Mononuclear cell (primary cell): ENCODE data around the gene ZBTB5. TPM values are rescaled to one million over a fixed set of nuclear protein-coding genes. Genes with fewer than 3 reads are reported as not detected.
"Not testable (repeated sequence)": the region's sequence is repeated elsewhere in the genome, so short reads cannot be mapped to it uniquely, and the experiment has no call there.

Experiments used
- H3K27me3 ChIP-seq: 2 replicates; pipeline ENCODE4 v1.6.0; 2011; ENCODE audit warnings: low read length, control low read depth; ENCODE audit not compliant: insufficient read depth
- H3K4me1 ChIP-seq: 2 replicates; pipeline ENCODE4 v1.5.1; 2011; ENCODE audit warnings: mild to moderate bottlenecking, low read length, control low read depth; ENCODE audit not compliant: insufficient read depth
- H3K4me3 ChIP-seq: 2 replicates; pipeline ENCODE4 v1.5.1; 2011; ENCODE audit warnings: mild to moderate bottlenecking, low read length, moderate library complexity
- H3K9me3 ChIP-seq: 2 replicates; pipeline ENCODE4 v1.5.1; 2011; ENCODE audit warnings: low read depth, mild to moderate bottlenecking, control low read depth, low read length
- total RNA-seq: library from RNA; depleted of rRNA; stranded (reverse); fragments of >200 nt; gene quantifications from one replicate; pipeline ENCODE4 v1.2.3, GENCODE V29; 2012

Gene ZBTB5
- total RNA-seq, 1 donor: 37.8 TPM

DNA sequence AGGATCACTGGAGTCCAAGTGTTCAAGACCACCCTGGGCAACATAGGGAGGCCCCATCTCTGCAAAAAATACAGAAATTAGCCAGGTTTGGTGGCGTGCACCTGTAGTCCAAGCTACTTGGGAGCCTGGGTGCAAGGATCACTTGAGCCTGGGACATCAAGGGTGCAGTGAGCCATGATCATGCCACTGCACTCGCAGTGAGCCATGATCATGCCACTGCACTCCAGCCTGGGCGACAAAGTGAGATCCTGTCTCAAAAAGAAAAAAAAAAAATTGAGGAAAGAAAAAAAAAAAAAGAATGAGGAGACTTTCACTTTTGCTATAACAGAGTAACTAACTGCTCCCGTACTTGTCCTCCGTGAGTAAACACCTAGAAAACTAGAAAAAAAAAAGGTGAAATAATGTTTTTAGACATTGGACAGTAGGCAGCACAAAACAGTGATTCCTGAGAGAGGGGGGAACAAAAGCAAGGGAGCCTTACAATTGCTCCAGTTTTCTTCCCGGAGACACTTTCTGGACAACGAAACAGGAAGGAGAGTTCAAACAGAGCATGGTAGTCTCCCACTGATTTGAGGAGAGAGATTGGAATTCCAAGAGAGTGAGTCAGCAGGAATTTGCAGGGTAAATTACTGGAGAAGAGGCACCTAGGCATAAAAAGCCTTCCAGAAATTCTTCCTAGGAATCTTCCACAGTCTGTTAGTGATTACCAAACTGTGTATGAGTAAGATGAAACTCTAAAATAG, 6.9 kb upstream of the ZBTB5 start:
- no peaks in the 10 kb centered on the region for H3K27me3 ChIP-seq
- H3K9me3 ChIP-seq: peaks cover 11% of the 10 kb centered on the region
- peaks cover 4% of the 10 kb centered on the region for H3K4me1 ChIP-seq
- H3K4me3 ChIP-seq: peak overlapping the region; percentile 26

DNA sequence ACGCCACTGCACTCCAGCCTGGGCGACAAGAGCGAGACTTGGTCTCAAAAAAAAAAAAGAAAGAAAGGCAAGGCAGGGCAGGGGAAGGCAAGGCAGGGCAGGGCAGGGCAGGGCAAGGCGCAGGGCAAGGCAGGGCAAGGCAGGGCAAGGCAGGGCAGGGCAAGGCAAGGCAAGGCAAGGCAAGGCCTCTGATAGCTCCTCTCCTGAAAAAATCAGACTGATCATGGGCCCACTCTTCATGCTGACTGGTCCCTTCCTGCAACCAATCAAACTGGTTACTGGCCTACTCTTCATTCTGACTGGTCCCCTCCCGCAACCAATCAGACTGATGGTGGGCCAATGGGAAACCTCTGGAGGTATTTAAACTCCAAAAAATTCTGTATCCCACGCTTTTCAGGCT, 3.4 kb upstream of the ZBTB5 start:
- H3K4me3 ChIP-seq: no peak overlapping the region
- H3K27me3 ChIP-seq: no peaks in the 10 kb centered on the region
- peaks cover 24% of the 10 kb centered on the region for H3K4me1 ChIP-seq
- no peaks in the 10 kb centered on the region for H3K9me3 ChIP-seq

DNA sequence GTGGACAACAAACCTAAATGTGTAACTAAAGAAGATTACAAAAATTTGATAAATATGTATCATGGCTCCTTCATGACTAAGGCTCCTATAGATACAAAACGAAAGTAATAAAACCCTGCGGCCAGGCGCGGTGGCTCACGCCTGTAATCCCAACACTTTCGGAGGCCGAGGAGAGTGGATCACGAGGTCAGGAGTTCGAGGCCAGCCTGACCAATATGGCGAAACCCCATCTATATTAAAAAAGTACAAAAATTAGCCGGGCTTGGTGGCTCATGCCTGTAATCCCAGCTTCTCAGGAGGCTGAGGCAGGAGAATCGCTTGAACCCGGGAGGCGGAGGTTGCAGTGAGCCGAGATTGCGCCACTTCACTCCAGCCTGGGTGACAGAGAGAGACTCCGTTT, 2.3 kb upstream of the ZBTB5 start:
- H3K9me3 ChIP-seq: not testable (repeated sequence)

DNA sequence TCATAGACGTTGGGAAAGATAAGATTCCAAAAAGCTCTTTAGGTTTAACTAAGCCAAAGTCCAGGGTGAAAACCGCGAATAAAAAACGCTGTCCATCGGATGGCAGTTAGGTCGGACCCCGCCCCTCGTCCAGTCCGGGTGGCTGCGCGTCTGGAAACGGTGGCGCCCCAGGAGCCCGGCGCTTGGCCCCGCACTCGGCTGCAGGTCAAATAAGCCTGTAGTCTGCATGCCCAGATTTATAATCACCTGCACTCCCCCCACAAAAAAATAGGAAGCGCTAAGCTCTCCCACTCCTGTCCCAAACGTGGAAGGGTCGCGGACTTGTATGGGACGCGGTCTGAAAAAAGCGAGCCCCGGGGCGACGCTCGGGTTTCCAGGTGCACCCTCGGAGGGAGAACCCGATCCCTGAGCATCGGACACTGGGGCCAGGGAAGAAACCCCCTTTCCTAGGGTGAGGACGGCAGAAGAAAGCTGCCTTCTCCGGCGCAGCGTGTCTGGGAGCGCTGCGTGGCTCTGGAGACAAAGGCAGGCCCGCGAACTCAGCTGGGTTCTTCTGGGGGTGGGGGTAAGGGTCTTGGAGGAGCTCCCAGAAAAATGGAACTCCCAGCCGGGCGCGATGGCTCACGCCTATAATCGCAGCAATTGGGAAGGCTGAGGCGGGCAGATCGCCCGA, 923 bp upstream of the ZBTB5 start:
- Histone ChIP-seq H3K27me3 (no peaks in the 10 kb centered on the region), H3K9me3 (no peaks in the 10 kb centered on the region), H3K4me1 (peaks cover 25% of the 10 kb centered on the region), H3K4me3 (peak overlapping the region; percentile 89)

More for the DNA sequence above, 2.3 kb upstream of the ZBTB5 start:
- H3K4me1 ChIP-seq: peaks cover 28% of the 10 kb centered on the region
- not testable (repeated sequence) for H3K27me3 ChIP-seq, H3K4me3 ChIP-seq

DNA sequence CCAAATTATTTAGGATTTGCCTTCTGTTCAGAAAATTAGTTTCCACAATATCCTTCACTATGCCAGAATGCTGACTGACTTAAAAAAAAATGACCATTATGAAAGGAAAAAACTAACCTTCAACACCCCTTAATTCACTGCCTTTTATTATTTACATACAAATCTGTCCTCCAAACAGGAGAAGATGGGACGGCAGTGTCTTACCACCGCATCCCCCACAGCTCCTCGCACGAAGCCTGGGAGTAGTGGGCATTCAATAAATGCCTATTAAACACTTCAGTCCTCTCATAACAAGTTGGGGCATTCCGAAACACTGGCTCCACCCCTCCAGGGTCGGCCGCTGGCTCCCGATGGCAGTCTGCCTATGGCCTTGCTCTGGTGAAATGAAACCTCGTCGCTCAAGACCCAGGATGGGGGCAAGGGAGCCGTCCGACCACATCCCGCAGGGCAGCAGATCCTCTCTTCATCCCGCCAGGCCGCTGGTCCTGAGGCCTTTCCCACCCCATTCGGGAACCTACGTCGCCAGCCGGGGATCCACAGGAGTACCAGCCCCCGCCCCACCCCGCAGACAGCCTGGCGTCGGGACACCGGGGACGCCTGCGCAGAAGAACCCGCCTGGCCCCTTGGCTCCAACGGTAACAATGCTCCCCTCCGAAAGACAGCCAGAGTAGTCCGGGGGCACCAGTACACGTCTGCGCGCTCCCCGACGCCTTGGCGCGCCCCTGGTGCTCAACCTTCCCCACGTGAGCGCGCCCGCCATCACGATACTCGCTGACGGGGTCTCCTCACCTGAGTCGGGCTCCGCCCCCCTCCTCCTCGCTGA, 613 bp downstream of the ZBTB5 start:
- H3K4me1 ChIP-seq: peaks cover 25% of the 10 kb centered on the region
- no peaks in the 10 kb centered on the region for H3K27me3 ChIP-seq
- peak overlapping the region; percentile 89 for H3K4me3 ChIP-seq
- H3K9me3 ChIP-seq: no peaks in the 10 kb centered on the region

DNA sequence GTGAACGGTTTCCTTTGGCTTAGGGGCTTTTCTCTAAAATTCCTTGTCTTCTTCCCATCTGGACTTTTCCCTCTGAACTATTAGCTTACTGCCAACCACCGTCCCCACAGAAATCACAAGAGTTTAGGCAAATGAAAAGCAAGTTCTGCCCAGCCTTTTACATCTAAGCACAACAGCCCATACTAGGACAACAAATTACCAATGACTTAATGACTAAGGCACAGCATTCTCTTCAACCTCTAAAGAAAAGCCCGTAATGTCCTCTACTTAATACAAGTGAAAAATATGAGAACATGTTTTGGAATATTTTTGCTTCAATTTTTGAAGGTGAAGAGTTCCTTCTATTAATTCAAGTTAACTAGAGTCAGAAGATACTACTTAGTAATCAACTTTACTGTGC, 1.2 kb downstream of the ZBTB5 start:
- H3K4me3 ChIP-seq: peak overlapping the region; percentile 89
- H3K4me1 ChIP-seq: peaks cover 25% of the 10 kb centered on the region
- no peaks in the 10 kb centered on the region for H3K9me3 ChIP-seq
- no peaks in the 10 kb centered on the region for H3K27me3 ChIP-seq

DNA sequence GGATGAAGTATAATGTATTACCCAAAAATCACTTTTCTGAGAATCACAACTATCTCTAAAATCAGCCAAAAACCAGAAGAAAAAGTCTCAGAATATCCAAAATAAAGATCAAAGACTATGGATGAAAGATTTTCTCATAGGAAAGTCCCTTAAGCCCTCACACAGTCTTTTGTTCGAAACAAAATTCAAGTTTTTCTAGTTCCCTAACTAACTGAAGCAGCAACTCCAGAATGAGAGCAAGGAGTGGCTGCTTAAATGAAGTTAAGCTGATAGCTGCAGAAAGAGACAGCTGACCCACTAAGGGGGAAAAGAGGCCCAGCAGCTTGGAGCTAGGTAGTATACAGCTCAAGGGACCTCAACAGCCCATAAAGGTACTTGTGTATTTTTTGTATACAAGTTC, 8.4 kb downstream of the ZBTB5 start:
- no peaks in the 10 kb centered on the region for H3K27me3 ChIP-seq
- H3K9me3 ChIP-seq: no peaks in the 10 kb centered on the region
- H3K4me3 ChIP-seq: no peak overlapping the region
- peaks cover 7% of the 10 kb centered on the region for H3K4me1 ChIP-seq

DNA sequence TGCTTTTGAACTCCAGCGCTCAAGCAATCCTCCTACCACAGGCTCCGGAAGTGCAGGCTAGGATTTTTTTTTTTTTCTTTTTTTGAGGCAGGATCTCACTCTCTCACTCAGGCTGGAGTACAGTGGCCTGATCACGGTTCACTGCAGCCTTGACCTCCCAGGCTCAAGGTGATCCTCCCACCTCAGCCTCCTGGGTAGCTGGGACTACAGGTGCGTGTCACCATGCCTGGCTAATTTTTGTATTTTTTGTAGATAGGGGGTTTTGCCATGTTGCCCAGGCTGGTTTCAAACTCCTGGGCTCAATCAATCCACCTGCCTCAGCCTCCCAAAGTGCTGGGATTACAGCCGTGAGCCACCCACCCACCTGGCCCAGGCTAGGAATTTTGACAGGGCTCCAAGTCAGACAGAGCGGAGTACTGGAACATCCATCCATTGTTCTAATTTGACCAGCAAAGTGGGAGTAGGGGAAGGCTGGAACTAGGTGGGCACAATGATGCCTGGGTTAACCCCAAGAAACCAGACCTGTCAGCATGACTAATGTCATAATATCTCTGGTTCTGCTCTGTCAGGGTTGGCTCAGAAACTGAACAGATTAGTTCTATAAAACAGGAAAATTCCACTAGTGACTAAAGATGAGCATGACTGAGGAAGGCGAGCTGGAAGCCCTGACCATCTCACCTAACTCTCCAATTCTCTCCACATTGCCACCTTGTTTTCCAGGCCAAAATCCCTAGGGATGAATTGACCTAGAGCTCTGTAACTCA, 9.2 kb downstream of the ZBTB5 start:
- Histone ChIP-seq H3K4me3 (no peak overlapping the region), H3K27me3 (no peaks in the 10 kb centered on the region), H3K4me1 (peaks cover 7% of the 10 kb centered on the region), H3K9me3 (no peaks in the 10 kb centered on the region)

DNA sequence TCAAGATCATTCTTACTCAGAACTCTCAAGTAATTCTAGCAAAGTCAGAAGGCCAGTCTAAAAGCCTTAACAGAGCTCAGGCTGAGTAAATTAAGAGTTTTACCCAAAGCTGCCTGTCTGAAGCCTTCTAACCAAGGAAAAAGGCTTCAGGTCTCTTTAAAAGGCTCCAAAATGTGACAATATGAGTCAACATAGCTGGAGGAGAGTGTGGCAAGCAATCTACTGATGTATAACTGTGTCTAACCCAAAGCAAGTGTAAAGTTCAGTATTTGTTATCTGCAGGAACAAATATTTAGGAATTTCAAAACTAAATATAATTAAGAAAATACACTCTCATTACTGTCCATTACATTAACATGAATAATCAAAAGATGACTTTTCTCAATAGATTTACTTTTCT, 11.0 kb downstream of the ZBTB5 start:
- Histone ChIP-seq H3K9me3 (no peaks in the 10 kb centered on the region), H3K4me1 (peaks cover 7% of the 10 kb centered on the region), H3K4me3 (no peak overlapping the region), H3K27me3 (no peaks in the 10 kb centered on the region)

DNA sequence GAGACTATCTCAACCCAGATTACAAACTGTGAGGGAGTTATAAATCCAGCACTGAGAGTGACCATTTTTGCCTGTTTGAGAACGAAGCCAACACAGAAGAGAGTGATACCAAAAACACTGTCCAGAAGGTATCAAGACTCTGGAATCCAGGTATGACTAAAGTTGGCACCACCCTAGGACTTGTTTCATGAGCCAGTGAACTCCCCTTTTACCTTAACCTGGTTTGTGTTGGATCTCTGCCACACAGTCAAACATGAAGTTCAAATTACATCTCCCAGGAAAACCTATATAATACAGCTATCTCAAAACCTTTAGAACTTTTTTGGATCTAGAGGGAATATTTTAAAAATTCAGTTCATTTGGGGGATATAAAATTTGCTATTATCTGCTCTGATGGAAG, 11.4 kb downstream of the ZBTB5 start:
- no peak overlapping the region for H3K4me3 ChIP-seq
- H3K9me3 ChIP-seq: no peaks in the 10 kb centered on the region
- no peaks in the 10 kb centered on the region for H3K27me3 ChIP-seq
- peaks cover 7% of the 10 kb centered on the region for H3K4me1 ChIP-seq

DNA sequence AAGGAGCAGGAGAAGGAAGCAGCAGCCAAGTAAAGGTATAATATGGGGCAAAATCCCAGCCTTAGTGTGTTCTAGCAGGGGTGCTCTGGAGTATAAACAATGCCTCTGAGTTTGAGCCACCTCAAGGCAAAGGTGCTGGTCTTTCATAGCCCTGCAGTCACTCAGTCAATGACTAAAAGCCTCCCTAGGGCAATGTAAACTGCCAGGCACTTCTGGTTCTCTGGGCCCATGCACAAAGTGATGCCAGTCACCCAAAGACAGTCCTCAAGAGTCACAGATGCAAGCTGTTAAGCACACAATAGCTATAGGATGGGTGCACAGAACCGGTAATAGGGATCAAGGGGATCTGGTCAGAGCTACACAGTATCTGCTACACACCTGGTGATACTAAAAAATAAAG, 12.6 kb downstream of the ZBTB5 start:
- Histone ChIP-seq H3K4me1 (peaks cover 7% of the 10 kb centered on the region), H3K4me3 (no peak overlapping the region), H3K27me3 (no peaks in the 10 kb centered on the region), H3K9me3 (no peaks in the 10 kb centered on the region)

DNA sequence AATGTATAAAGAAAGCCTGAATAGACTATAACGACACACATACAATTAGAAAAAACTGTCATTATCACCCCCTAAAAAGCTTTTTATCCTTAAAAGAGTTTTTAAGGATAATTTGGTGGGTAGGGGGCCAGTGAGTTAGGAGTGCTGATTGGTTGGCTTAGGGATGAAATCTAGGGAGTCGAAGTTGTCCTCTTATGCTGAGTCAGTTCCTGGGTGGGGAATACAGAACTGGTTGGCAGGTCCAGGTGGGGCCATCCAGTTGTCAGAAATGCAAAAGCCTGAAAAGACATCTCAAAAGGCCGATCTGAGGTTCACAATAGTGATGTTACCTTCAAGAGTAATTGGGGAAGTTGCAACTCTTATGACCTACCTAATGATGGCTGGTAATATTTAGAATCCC, 13.6 kb downstream of the ZBTB5 start:
- H3K27me3 ChIP-seq: no peaks in the 10 kb centered on the region
- H3K4me1 ChIP-seq: no peaks in the 10 kb centered on the region
- H3K4me3 ChIP-seq: no peak overlapping the region
- H3K9me3 ChIP-seq: no peaks in the 10 kb centered on the region

DNA sequence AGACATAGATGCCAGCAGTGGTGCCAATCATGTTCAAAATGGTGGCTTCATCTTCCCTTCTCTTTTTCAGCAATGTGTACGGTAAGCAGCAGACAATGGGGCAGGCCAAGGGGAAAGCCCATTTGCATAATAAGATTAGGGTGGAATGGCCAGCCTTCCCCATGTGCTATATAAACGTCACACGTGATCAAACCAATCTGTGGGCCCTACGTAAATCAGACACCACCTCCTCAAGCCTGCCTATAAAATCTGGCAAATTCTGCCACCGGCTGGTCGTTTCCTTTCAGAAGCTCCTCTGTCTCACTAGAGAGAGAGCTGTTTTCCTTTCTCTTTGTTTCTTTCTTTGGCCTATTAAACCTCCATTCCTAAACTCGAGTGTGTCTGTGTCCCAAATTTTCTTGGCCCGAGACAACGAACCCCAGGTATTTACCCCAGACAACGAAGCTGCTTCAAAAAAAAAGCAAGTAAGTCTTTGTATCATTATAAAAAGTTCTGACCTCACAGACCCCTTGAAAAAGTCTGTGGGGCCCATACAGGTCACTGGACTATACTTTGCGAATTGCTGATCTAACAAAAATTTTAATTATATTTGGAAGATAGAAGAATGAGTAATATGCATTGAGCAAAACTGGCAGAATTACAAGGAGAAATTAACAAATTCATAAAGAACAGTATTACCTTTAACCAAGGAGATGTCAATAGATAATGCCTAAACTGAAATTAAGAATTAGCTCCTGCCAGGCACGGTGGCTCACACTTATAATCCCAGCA, 15.2 kb downstream of the ZBTB5 start:
- H3K27me3 ChIP-seq: no peaks in the 10 kb centered on the region
- H3K9me3 ChIP-seq: no peaks in the 10 kb centered on the region
- H3K4me1 ChIP-seq: no peaks in the 10 kb centered on the region
- H3K4me3 ChIP-seq: no peak overlapping the region

DNA sequence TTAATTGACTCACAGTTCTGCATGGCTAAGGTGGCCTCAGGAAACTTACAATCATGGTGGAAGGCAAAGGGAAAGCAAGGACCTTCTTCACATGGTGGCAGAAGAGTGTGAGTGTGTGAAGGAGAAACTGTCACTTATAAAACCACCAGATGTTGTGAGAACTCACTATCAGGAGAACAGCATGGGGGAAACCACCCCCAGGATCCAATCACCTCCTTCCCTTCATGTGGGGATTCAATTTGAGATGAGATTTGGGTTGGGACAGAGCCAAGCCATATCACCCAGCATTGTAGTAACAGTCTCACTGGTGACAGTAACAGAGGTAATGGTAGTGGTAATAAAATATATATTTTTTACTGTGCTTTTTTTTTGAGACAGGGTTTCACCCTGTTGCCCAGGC, 18.1 kb downstream of the ZBTB5 start:
- Histone ChIP-seq H3K9me3 (no peaks in the 10 kb centered on the region), H3K4me1 (no peaks in the 10 kb centered on the region), H3K27me3 (no peaks in the 10 kb centered on the region), H3K4me3 (no peak overlapping the region)
